Fibroblast of pulmonary artery (primary cell): ENCODE results near the gene TSHZ2.

Source experiments
- DNase-seq: peaks from one replicate; pipeline ENCODE4 v3.0.0-alpha.2; 2010; ENCODE audit warnings: low read depth
- H3K4me3 ChIP-seq: replicated peaks from 2 replicates; pipeline ENCODE4 v1.5.1; 2011; ENCODE audit warnings: low read depth, mild to moderate bottlenecking, control low read depth, low read length, moderate library complexity
- CTCF ChIP-seq: IDR thresholded peaks from 2 replicates; pipeline ENCODE4 v1.5.1; 2011; ENCODE audit warnings: mild to moderate bottlenecking, control low read depth, low read length, inconsistent platforms; ENCODE audit errors: missing control alignments

Gene TSHZ2

GRCh38 chr20:53281557-53282117 is 309.5 kb downstream of the TSHZ2 start:
- no peak for DNase-seq
- no peak for TF ChIP-seq CTCF

GRCh38 chr20:53282217-53282955 is 310.2 kb downstream of the TSHZ2 start:
- no peak overlapping the region for H3K4me3 ChIP-seq
- no peak for TF ChIP-seq CTCF
- DNase-seq, result no peak

More at GRCh38 chr20:53281557-53282117, 309.5 kb downstream of the TSHZ2 start:
- H3K4me3 ChIP-seq, result no peak overlapping the region

- DNase-seq, result no peak
- H3K4me3 ChIP-seq, result no peak overlapping the region
- no peak for TF ChIP-seq CTCF
Measured at GRCh38 chr20:53283011-53283410, 310.9 kb downstream of the TSHZ2 start.

GRCh38 chr20:53283597-53283996 is 311.4 kb downstream of the TSHZ2 start:
- H3K4me3 ChIP-seq, result no peak overlapping the region
- no peak for TF ChIP-seq CTCF
- no peak for DNase-seq

- TF ChIP-seq CTCF, result no peak
- DNase-seq, result no peak
Measured at GRCh38 chr20:53284256-53284655, 312.1 kb downstream of the TSHZ2 start.

GRCh38 chr20:53284696-53285095 is 312.5 kb downstream of the TSHZ2 start:
- TF ChIP-seq CTCF, result no peak
- H3K4me3 ChIP-seq, result no peak overlapping the region
- DNase-seq, result no peak

More at GRCh38 chr20:53284256-53284655, 312.1 kb downstream of the TSHZ2 start:
- no peak overlapping the region for H3K4me3 ChIP-seq
